ENCODE measurements around the gene KRT17. TPM values are rescaled to one million over a fixed set of nuclear protein-coding genes. Genes with fewer than 3 reads are reported as not detected.

KRT17 gene
- total RNA-seq, 3 donors from 2014 or later: 1.9 to 1,676 (median 1,373) TPM

- no peaks in the 10 kb centered on the region for H3K36me3 ChIP-seq
- H3K4me1 ChIP-seq: no peaks in the 10 kb centered on the region
- TF ChIP-seq CTCF (IDR thresholded peaks at IDR 0.05): no peak
- no peak for TF ChIP-seq POLR2AphosphoS5 (IDR thresholded peaks at IDR 0.05)
- TF ChIP-seq POLR2A (IDR thresholded peaks at IDR 0.05): no peak
- DNase-seq (ENCODE audit: low spot score in 2 of 2): no peak
- no peak overlapping the region for H3K4me3 ChIP-seq
- H3K27ac ChIP-seq: peak overlapping the region; percentile 86 to 90
- no peaks in the 10 kb centered on the region for H3K27me3 ChIP-seq
- intact Hi-C loops (cut with DNase I; ENCODE audit: low total_unique reads): no loop called here
- no peaks in the 10 kb centered on the region for H3K9me3 ChIP-seq
Measured at GRCh38 chr17:41581366-41582060, 42.9 kb downstream of the KRT17 start.

- Histone ChIP-seq H3K36me3 (no peaks in the 10 kb centered on the region), H3K9me3 (no peaks in the 10 kb centered on the region), H3K27ac (peak overlapping the region; percentile 86 to 90), H3K27me3 (no peaks in the 10 kb centered on the region), H3K4me3 (no peak overlapping the region), H3K4me1 (no peaks in the 10 kb centered on the region)
- intact Hi-C loops (cut with DNase I; ENCODE audit: low total_unique reads): no loop called here
- peak in 1 of 2 donors; percentile 83 for DNase-seq (ENCODE audit: low spot score in 2 of 2)
- TF ChIP-seq CTCF (IDR thresholded peaks at IDR 0.05) (no peak), POLR2AphosphoS5 (IDR thresholded peaks at IDR 0.05) (peak in 1 of 3 donors; percentile 6)
Measured at GRCh38 chr17:41580687-41581365, 43.5 kb downstream of the KRT17 start.

GRCh38 chr17:41580244-41580575, 44.2 kb downstream of the KRT17 start:
- H3K27ac ChIP-seq: peak overlapping the region; percentile 86 to 90
- TF ChIP-seq POLR2AphosphoS5 (IDR thresholded peaks at IDR 0.05) (no peak), CTCF (IDR thresholded peaks at IDR 0.05) (no peak), POLR2A (IDR thresholded peaks at IDR 0.05) (no peak)
- no peaks in the 10 kb centered on the region for H3K27me3 ChIP-seq
- DNase-seq (ENCODE audit: low spot score in 2 of 2): no peak
- H3K36me3 ChIP-seq: no peaks in the 10 kb centered on the region
- no peak overlapping the region for H3K4me3 ChIP-seq
- H3K9me3 ChIP-seq: no peaks in the 10 kb centered on the region
- no peaks in the 10 kb centered on the region for H3K4me1 ChIP-seq
- intact Hi-C loops (cut with DNase I; ENCODE audit: low total_unique reads): no loop called here

GRCh38 chr17:41579484-41580243, 44.7 kb downstream of the KRT17 start:
- H3K27ac ChIP-seq: peak overlapping the region; percentile 86 to 90
- TF ChIP-seq POLR2A (IDR thresholded peaks at IDR 0.05) (peak; percentile 32), POLR2AphosphoS5 (IDR thresholded peaks at IDR 0.05) (peak in 1 of 3 donors; percentile 79), CTCF (IDR thresholded peaks at IDR 0.05) (peak; percentile 82 to 98 (median 86))
- peak overlapping the region in 1 of 3 donors; percentile 43 for H3K4me3 ChIP-seq
- no peaks in the 10 kb centered on the region for H3K9me3 ChIP-seq
- no peaks in the 10 kb centered on the region for H3K36me3 ChIP-seq
- no peaks in the 10 kb centered on the region for H3K4me1 ChIP-seq
- intact Hi-C loops (cut with DNase I; ENCODE audit: low total_unique reads): no loop called here
- peak; percentile 91 to 95 for DNase-seq (ENCODE audit: low spot score in 2 of 2)
- no peaks in the 10 kb centered on the region for H3K27me3 ChIP-seq

DNA sequence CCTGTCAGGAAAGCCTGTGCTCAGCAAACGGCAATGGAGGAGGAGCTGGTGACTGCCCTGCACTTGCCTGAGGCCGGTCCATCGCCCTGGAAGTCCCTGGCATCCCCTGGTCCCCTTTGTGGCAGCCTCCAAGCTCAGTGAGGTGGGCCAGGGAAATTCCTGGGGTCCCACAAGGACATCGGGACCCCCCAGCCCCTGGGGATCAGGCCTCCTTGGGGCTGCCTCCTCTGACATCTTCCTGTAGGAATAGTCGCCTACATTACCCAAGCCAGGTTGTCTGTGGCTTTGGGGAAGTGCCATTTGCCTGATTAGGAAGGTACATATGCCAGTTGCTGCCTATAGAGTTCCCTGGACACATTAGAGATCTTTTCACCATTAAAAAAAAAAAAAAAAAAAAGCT, 45.4 kb downstream of the KRT17 start:
- H3K27me3 ChIP-seq: no peaks in the 10 kb centered on the region
- intact Hi-C loops (cut with DNase I; ENCODE audit: low total_unique reads): no loop called here
- DNase-seq (ENCODE audit: low spot score in 2 of 2): no peak
- H3K4me3 ChIP-seq: no peak overlapping the region
- no peaks in the 10 kb centered on the region for H3K9me3 ChIP-seq
- TF ChIP-seq POLR2AphosphoS5 (IDR thresholded peaks at IDR 0.05) (no peak), CTCF (IDR thresholded peaks at IDR 0.05) (no peak), POLR2A (IDR thresholded peaks at IDR 0.05) (no peak)
- no peaks in the 10 kb centered on the region for H3K36me3 ChIP-seq
- H3K27ac ChIP-seq: peak overlapping the region; percentile 81 to 90
- H3K4me1 ChIP-seq: no peaks in the 10 kb centered on the region
